HG02642 (cell line): Measurements from ENCODE around the gene ACYP2.
"Not testable (repeated sequence)": the region's sequence is repeated elsewhere in the genome, so short reads cannot be mapped to it uniquely, and the experiment has no call there.

Source experiments
- ATAC-seq: cut with Tn5 transposase; IDR thresholded peaks from one replicate; pipeline ENCODE4 v1.9.1; 2021; ENCODE audit warnings: mild to moderate bottlenecking; ENCODE audit not compliant: unreplicated experiment, poor library complexity

Gene ACYP2

GRCh38 chr2:54306556-54306955, 191.1 kb downstream of the ACYP2 start:
- ATAC-seq: no peak

GRCh38 chr2:54308186-54308585, 192.8 kb downstream of the ACYP2 start:
- ATAC-seq: no peak

GRCh38 chr2:54308782-54309181, 193.4 kb downstream of the ACYP2 start:
- no peak for ATAC-seq

GRCh38 chr2:54310311-54310710, 194.9 kb downstream of the ACYP2 start:
- ATAC-seq: no peak

GRCh38 chr2:54310961-54311360, 195.5 kb downstream of the ACYP2 start:
- ATAC-seq: no peak

GRCh38 chr2:54313147-54313546, 197.7 kb downstream of the ACYP2 start:
- ATAC-seq: no peak

GRCh38 chr2:54317973-54318372, 202.6 kb downstream of the ACYP2 start:
- ATAC-seq: no peak

GRCh38 chr2:54318821-54319220, 203.4 kb downstream of the ACYP2 start:
- no peak for ATAC-seq

- no peak for ATAC-seq
These were observed 205.6 kb downstream of the ACYP2 start for GRCh38 chr2:54321047-54321446.

- not testable (repeated sequence) for ATAC-seq
These were observed 209.1 kb downstream of the ACYP2 start for GRCh38 chr2:54324517-54324916.

GRCh38 chr2:54325148-54325547, 209.7 kb downstream of the ACYP2 start:
- no peak for ATAC-seq

GRCh38 chr2:54329482-54330161, 214.2 kb downstream of the ACYP2 start:
- no peak for ATAC-seq

- ATAC-seq: peak; percentile 97
These were observed 214.9 kb downstream of the ACYP2 start for GRCh38 chr2:54330162-54330925.

GRCh38 chr2:54330926-54331835, 215.8 kb downstream of the ACYP2 start:
- ATAC-seq: peak; percentile 43

GRCh38 chr2:54332386-54332785, 217.0 kb downstream of the ACYP2 start:
- no peak for ATAC-seq

- ATAC-seq: no peak
These were observed 220.9 kb downstream of the ACYP2 start for GRCh38 chr2:54336136-54336976.

- ATAC-seq: no peak
These were observed 221.5 kb downstream of the ACYP2 start for GRCh38 chr2:54336977-54337255.

- no peak for ATAC-seq
These were observed 226.2 kb downstream of the ACYP2 start for GRCh38 chr2:54341656-54342055.

GRCh38 chr2:54342603-54343002, 227.2 kb downstream of the ACYP2 start:
- ATAC-seq: no peak

- no peak for ATAC-seq
These were observed 232.2 kb downstream of the ACYP2 start for GRCh38 chr2:54347622-54348021.
